GM18502 (cell line): ENCODE measurements around the gene LRTM2.
"Not testable (repeated sequence)": the region's sequence is repeated elsewhere in the genome, so short reads cannot be mapped to it uniquely, and the experiment has no call there.

Experiments used
- ATAC-seq: cut with Tn5 transposase; IDR thresholded peaks from one replicate; pipeline ENCODE4 v1.9.1; 2021; ENCODE audit warnings: mild to moderate bottlenecking; ENCODE audit not compliant: unreplicated experiment, poor library complexity

LRTM2 gene

GRCh38 chr12:1810201-1810930 is 10.0 kb upstream of the LRTM2 start:
- no peak for ATAC-seq

GRCh38 chr12:1810931-1811280 is 9.5 kb upstream of the LRTM2 start:
- no peak for ATAC-seq

GRCh38 chr12:1811281-1811947 is 9.0 kb upstream of the LRTM2 start:
- no peak for ATAC-seq

- ATAC-seq: no peak
These were observed 8.4 kb upstream of the LRTM2 start for GRCh38 chr12:1811948-1812291.

- ATAC-seq: no peak
These were observed 7.6 kb upstream of the LRTM2 start for GRCh38 chr12:1812650-1813302.

GRCh38 chr12:1814266-1814665 is 6.1 kb upstream of the LRTM2 start:
- ATAC-seq: no peak

GRCh38 chr12:1815108-1815507 is 5.3 kb upstream of the LRTM2 start:
- ATAC-seq: no peak

- ATAC-seq: no peak
These were observed 4.3 kb upstream of the LRTM2 start for GRCh38 chr12:1815814-1816729.

GRCh38 chr12:1816730-1817348 is 3.5 kb upstream of the LRTM2 start:
- ATAC-seq: no peak

GRCh38 chr12:1817928-1818327 is 2.4 kb upstream of the LRTM2 start:
- ATAC-seq: not testable (repeated sequence)

- ATAC-seq: no peak
These were observed 1.3 kb upstream of the LRTM2 start for GRCh38 chr12:1819050-1819449.

- ATAC-seq: no peak
These were observed 794 bp upstream of the LRTM2 start for GRCh38 chr12:1819571-1819970.

GRCh38 chr12:1820896-1821291 is 529 bp downstream of the LRTM2 start:
- no peak for ATAC-seq

- ATAC-seq: no peak
These were observed 1.4 kb downstream of the LRTM2 start for GRCh38 chr12:1821805-1822204.

GRCh38 chr12:1822699-1823098 is 2.3 kb downstream of the LRTM2 start:
- no peak for ATAC-seq

- ATAC-seq: no peak
These were observed 2.9 kb downstream of the LRTM2 start for GRCh38 chr12:1823237-1823636.

GRCh38 chr12:1825382-1826102 is 5.2 kb downstream of the LRTM2 start:
- no peak for ATAC-seq

- no peak for ATAC-seq
These were observed 6.0 kb downstream of the LRTM2 start for GRCh38 chr12:1826401-1826800.

GRCh38 chr12:1826867-1827705 is 6.7 kb downstream of the LRTM2 start:
- no peak for ATAC-seq
